ENCODE results near the gene CDH20.

DNA sequence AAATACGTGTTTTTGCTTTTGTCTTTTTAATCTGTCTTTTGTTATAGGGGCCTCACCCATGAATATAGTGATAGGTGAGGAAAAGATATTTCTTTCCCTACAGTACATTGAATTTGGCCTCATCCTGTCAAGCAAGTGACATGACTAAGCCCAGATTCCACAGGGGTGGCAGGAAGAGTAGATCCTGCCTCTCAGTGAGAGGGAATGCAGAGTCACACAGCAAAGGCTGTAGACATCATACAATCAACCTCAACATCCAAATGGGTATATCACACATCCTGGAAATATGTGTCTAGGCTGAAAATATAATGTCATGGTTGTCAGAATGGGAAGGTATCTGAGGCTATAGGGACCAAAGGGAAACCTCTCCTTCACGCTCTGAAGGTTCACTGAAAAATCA lies 269.6 kb downstream of the CDH20 start:
- TF ChIP-seq, protein P1, sequence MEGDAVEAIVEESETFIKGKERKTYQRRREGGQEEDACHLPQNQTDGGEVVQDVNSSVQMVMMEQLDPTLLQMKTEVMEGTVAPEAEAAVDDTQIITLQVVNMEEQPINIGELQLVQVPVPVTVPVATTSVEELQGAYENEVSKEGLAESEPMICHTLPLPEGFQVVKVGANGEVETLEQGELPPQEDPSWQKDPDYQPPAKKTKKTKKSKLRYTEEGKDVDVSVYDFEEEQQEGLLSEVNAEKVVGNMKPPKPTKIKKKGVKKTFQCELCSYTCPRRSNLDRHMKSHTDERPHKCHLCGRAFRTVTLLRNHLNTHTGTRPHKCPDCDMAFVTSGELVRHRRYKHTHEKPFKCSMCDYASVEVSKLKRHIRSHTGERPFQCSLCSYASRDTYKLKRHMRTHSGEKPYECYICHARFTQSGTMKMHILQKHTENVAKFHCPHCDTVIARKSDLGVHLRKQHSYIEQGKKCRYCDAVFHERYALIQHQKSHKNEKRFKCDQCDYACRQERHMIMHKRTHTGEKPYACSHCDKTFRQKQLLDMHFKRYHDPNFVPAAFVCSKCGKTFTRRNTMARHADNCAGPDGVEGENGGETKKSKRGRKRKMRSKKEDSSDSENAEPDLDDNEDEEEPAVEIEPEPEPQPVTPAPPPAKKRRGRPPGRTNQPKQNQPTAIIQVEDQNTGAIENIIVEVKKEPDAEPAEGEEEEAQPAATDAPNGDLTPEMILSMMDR (IDR thresholded peaks at IDR 0.05): no peak
- TF ChIP-seq POLR2AphosphoS5 (IDR thresholded peaks at IDR 0.05; ENCODE audit: low read depth, low read length) (no peak), TCF7L2 (IDR thresholded peaks at IDR 0.05; ENCODE audit: low read depth, low read length) (no peak)
- TF ChIP-seq, protein P2, sequence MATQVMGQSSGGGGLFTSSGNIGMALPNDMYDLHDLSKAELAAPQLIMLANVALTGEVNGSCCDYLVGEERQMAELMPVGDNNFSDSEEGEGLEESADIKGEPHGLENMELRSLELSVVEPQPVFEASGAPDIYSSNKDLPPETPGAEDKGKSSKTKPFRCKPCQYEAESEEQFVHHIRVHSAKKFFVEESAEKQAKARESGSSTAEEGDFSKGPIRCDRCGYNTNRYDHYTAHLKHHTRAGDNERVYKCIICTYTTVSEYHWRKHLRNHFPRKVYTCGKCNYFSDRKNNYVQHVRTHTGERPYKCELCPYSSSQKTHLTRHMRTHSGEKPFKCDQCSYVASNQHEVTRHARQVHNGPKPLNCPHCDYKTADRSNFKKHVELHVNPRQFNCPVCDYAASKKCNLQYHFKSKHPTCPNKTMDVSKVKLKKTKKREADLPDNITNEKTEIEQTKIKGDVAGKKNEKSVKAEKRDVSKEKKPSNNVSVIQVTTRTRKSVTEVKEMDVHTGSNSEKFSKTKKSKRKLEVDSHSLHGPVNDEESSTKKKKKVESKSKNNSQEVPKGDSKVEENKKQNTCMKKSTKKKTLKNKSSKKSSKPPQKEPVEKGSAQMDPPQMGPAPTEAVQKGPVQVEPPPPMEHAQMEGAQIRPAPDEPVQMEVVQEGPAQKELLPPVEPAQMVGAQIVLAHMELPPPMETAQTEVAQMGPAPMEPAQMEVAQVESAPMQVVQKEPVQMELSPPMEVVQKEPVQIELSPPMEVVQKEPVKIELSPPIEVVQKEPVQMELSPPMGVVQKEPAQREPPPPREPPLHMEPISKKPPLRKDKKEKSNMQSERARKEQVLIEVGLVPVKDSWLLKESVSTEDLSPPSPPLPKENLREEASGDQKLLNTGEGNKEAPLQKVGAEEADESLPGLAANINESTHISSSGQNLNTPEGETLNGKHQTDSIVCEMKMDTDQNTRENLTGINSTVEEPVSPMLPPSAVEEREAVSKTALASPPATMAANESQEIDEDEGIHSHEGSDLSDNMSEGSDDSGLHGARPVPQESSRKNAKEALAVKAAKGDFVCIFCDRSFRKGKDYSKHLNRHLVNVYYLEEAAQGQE (IDR thresholded peaks at IDR 0.05; ENCODE audit: insufficient read depth in 1 of 2, low read depth in 2 of 2, low read length in 1 of 2): no peak

Data from Panc1 (cell line).